Neuronal stem cell (in vitro differentiated cells): ENCODE results near the gene COG1.

Experiments
- DNase-seq: peaks from one replicate; pipeline ENCODE4 v3.0.0-alpha.2; 2013; ENCODE audit warnings: low spot score
- H2AFZ ChIP-seq: one replicate; pipeline ENCODE4 v1.6.1; 2013; ENCODE audit warnings: mild to moderate bottlenecking, low read length, inconsistent platforms
- H2AK5ac ChIP-seq: 2 replicates; pipeline ENCODE4 v1.6.1; 2013; ENCODE audit warnings: low read depth, mild to moderate bottlenecking, inconsistent platforms, low read length, moderate library complexity, mixed read lengths
- H2BK120ac ChIP-seq: 2 replicates; pipeline ENCODE4 v1.6.1; 2013; ENCODE audit warnings: low read depth, mild to moderate bottlenecking, inconsistent platforms, low read length, moderate library complexity, mixed read lengths
- H2BK12ac ChIP-seq: one replicate; pipeline ENCODE4 v1.6.1; 2013; ENCODE audit warnings: low read length, inconsistent platforms
- H2BK15ac ChIP-seq: 2 replicates; pipeline ENCODE4 v1.6.1; 2013; ENCODE audit warnings: mild to moderate bottlenecking, low read length, inconsistent platforms, mixed read lengths
- H2BK5ac ChIP-seq: one replicate; pipeline ENCODE4 v1.6.1; 2013; ENCODE audit warnings: inconsistent platforms, mild to moderate bottlenecking, low read length, moderate library complexity
- H3K14ac ChIP-seq: one replicate; pipeline ENCODE4 v1.6.1; 2013; ENCODE audit warnings: low read length, inconsistent platforms
- H3K18ac ChIP-seq: 2 replicates; pipeline ENCODE4 v1.6.1; 2013; ENCODE audit warnings: low read length, inconsistent platforms
- H3K23ac ChIP-seq: 2 replicates; pipeline ENCODE4 v1.6.1; 2013; ENCODE audit warnings: low read depth, mild to moderate bottlenecking, mixed read lengths, low read length, inconsistent platforms; ENCODE audit not compliant: poor library complexity
- H3K27ac ChIP-seq: replicated peaks from 3 replicates; pipeline ENCODE4 v1.5.1; 2013; ENCODE audit warnings: low read length, inconsistent platforms
- H3K27me3 ChIP-seq, 3 experiments: 2 replicates each; pipeline ENCODE4 v1.6.1; 2013; ENCODE audit warnings: low read length in 3 of 3, mild to moderate bottlenecking in 2 of 3, inconsistent platforms in 1 of 3, low read depth in 1 of 3, mixed read lengths in 1 of 3, moderate library complexity in 1 of 3; ENCODE audit not compliant: control insufficient read depth in 3 of 3, insufficient read depth in 3 of 3
- H3K36me3 ChIP-seq, 2 donors: replicated peaks in 1 of 2; 2 replicates each; pipeline ENCODE4 v1.6.1; 2013; ENCODE audit warnings: low read length in 2 of 2; ENCODE audit not compliant: control insufficient read depth in 2 of 2, insufficient read depth in 2 of 2
- H3K4ac ChIP-seq: 2 replicates; pipeline ENCODE4 v1.6.1; 2013; ENCODE audit warnings: inconsistent platforms, mild to moderate bottlenecking, low read length, moderate library complexity
- H3K4me1 ChIP-seq, 2 donors: 1 replicate in 1 of 2; 2 replicates in 1 of 2; pipeline ENCODE4 v1.6.1; 2013; ENCODE audit warnings: low read length in 2 of 2, low read depth in 1 of 2; ENCODE audit not compliant: control insufficient read depth in 2 of 2, insufficient read depth in 1 of 2
- H3K4me2 ChIP-seq: one replicate; pipeline ENCODE4 v1.6.1; 2013; ENCODE audit warnings: mild to moderate bottlenecking, low read length, inconsistent platforms; ENCODE audit not compliant: insufficient read depth, poor library complexity, severe bottlenecking
- H3K4me3 ChIP-seq, 2 donors: 2 replicates each; pipeline ENCODE4 v1.5.1; 2013; ENCODE audit warnings: low read length in 2 of 2, mild to moderate bottlenecking in 2 of 2, inconsistent platforms in 1 of 2, moderate library complexity in 1 of 2
- H3K79me1 ChIP-seq: one replicate; pipeline ENCODE4 v1.6.1; 2013; ENCODE audit warnings: low read depth, mild to moderate bottlenecking, inconsistent platforms, low read length, moderate library complexity
- H3K9ac ChIP-seq: one replicate; pipeline ENCODE4 v1.6.1; 2013; ENCODE audit warnings: mild to moderate bottlenecking, low read depth, low read length, inconsistent platforms; ENCODE audit not compliant: poor library complexity
- H3K9me3 ChIP-seq, 2 donors: replicated peaks in 1 of 2; 2 replicates each; pipeline versions ENCODE3 to v1.6.1; 2013; ENCODE audit warnings: low read length in 2 of 2, mild to moderate bottlenecking in 2 of 2, inconsistent platforms in 1 of 2, low read depth in 1 of 2, mixed read lengths in 1 of 2, moderate library complexity in 1 of 2; ENCODE audit not compliant: control insufficient read depth in 2 of 2, insufficient read depth in 1 of 2
- H4K8ac ChIP-seq: one replicate; pipeline ENCODE4 v1.6.1; 2013; ENCODE audit warnings: low read depth, mild to moderate bottlenecking, inconsistent platforms, low read length, moderate library complexity
- H4K91ac ChIP-seq: one replicate; pipeline ENCODE4 v1.6.1; 2013; ENCODE audit warnings: low read length, low read depth, mild to moderate bottlenecking, inconsistent platforms; ENCODE audit not compliant: poor library complexity
- WGBS, 2 donors: extraction: QIAGEN DNeasy Blood & Tissue Kit; methylation state at CpG; one replicate each; pipeline ENCODE4 v1.1.7; 2013; ENCODE audit warnings: missing lambda C conversion rate in 2 of 2, mixed read lengths in 1 of 2; ENCODE audit not compliant: insufficient read length in 2 of 2, insufficient replicate concordance in 1 of 2; ENCODE audit errors: extremely low coverage in 2 of 2; 5-methylcytosine and 5-hydroxymethylcytosine counted together

Gene COG1

GRCh38 chr17:73192206-73192893 lies 505 bp upstream of the COG1 start:
- WGBS, 2 donors: no CpG with 5 or more reads among the region's 74 CpGs
- H3K36me3 ChIP-seq: peaks cover 10 to 22% of the 10 kb centered on the region in 2 donors
- H3K14ac ChIP-seq: no peak overlapping the region
- peak overlapping the region; percentile 92 for H3K27ac ChIP-seq
- H3K4me2 ChIP-seq: peak overlapping the region; percentile 73
- no peaks in the 10 kb centered on the region for H3K9me3 ChIP-seq
- H4K8ac ChIP-seq: no peak overlapping the region
- H4K91ac ChIP-seq: no peak overlapping the region
- H3K4me3 ChIP-seq: peak overlapping the region; percentile 88 to 99
- H3K4me1 ChIP-seq: peaks cover 0 to 4% of the 10 kb centered on the region in 2 donors
- H3K9ac ChIP-seq: peak overlapping the region; percentile 90
- peak; percentile 79 for DNase-seq
- no peak overlapping the region for H2BK15ac ChIP-seq
- no peaks in the 10 kb centered on the region for H3K79me1 ChIP-seq
- peak overlapping the region; percentile 85 for H2BK5ac ChIP-seq
- H2BK120ac ChIP-seq: peak overlapping the region; percentile 27
- no peak overlapping the region for H2BK12ac ChIP-seq
- no peak overlapping the region for H3K4ac ChIP-seq
- peak overlapping the region; percentile 92 for H3K18ac ChIP-seq
- no peak overlapping the region for H2AK5ac ChIP-seq
- H2AFZ ChIP-seq: peak overlapping the region; percentile 99
- peak overlapping the region; percentile 63 for H3K23ac ChIP-seq
- H3K27me3 ChIP-seq: no peaks in the 10 kb centered on the region

- Histone ChIP-seq H2BK5ac (no peak overlapping the region), H3K4me3 (no peak overlapping the region)
These were observed 1.8 kb downstream of the COG1 start for GRCh38 chr17:73194514-73195222.

GRCh38 chr17:73196500-73196899 lies 3.6 kb downstream of the COG1 start:
- Histone ChIP-seq H3K4me2 (no peak overlapping the region), H3K18ac (no peak overlapping the region), H2BK120ac (no peak overlapping the region), H2AFZ (no peak overlapping the region), H3K4me3 (no peak overlapping the region), H4K8ac (no peak overlapping the region), H2BK15ac (no peak overlapping the region), H3K79me1 (no peaks in the 10 kb centered on the region), H2BK12ac (no peak overlapping the region), H3K27me3 (no peaks in the 10 kb centered on the region), H3K23ac (no peak overlapping the region), H3K36me3 (peaks cover 43 to 64% of the 10 kb centered on the region in 2 donors), H3K4ac (no peak overlapping the region), H3K4me1 (peaks cover 0 to 4% of the 10 kb centered on the region in 2 donors), H2AK5ac (no peak overlapping the region), H3K14ac (no peak overlapping the region), H3K9ac (no peak overlapping the region), H3K27ac (no peak overlapping the region), H2BK5ac (no peak overlapping the region), H3K9me3 (no peaks in the 10 kb centered on the region), H4K91ac (no peak overlapping the region)
- DNase-seq: no peak
- WGBS, 2 donors: no CpG with 5 or more reads among the region's 13 CpGs

More at GRCh38 chr17:73194514-73195222, 1.8 kb downstream of the COG1 start:
- no CpG with 5 or more reads among the region's 22 CpGs for WGBS, 2 donors
- peaks cover 0 to 4% of the 10 kb centered on the region in 2 donors for H3K4me1 ChIP-seq
- no peak overlapping the region for H3K18ac ChIP-seq
- no peak overlapping the region for H2AFZ ChIP-seq
- no peak overlapping the region for H2AK5ac ChIP-seq
- H3K14ac ChIP-seq: no peak overlapping the region
- no peak overlapping the region for H2BK12ac ChIP-seq
- H3K23ac ChIP-seq: no peak overlapping the region
- no peaks in the 10 kb centered on the region for H3K27me3 ChIP-seq
- no peak overlapping the region for H3K4ac ChIP-seq
- no peak overlapping the region for H3K27ac ChIP-seq
- no peak overlapping the region for H2BK15ac ChIP-seq
- peaks cover 28 to 46% of the 10 kb centered on the region in 2 donors for H3K36me3 ChIP-seq
- no peak for DNase-seq
- no peaks in the 10 kb centered on the region for H3K79me1 ChIP-seq
- no peak overlapping the region for H3K4me2 ChIP-seq
- H3K9ac ChIP-seq: no peak overlapping the region
- H4K91ac ChIP-seq: no peak overlapping the region
- H2BK120ac ChIP-seq: no peak overlapping the region
- H3K9me3 ChIP-seq: no peaks in the 10 kb centered on the region
- no peak overlapping the region for H4K8ac ChIP-seq

- H3K36me3 ChIP-seq: peaks cover 45 to 69% of the 10 kb centered on the region in 2 donors
- H3K27me3 ChIP-seq: no peaks in the 10 kb centered on the region
- no peak overlapping the region for H3K14ac ChIP-seq
- H3K27ac ChIP-seq: no peak overlapping the region
- H3K4ac ChIP-seq: no peak overlapping the region
- no peak overlapping the region for H3K18ac ChIP-seq
- no peak overlapping the region for H2AFZ ChIP-seq
- no peak overlapping the region for H3K9ac ChIP-seq
- H3K4me3 ChIP-seq: no peak overlapping the region
- H3K4me1 ChIP-seq: peaks cover 0 to 3% of the 10 kb centered on the region in 2 donors
- H2BK5ac ChIP-seq: no peak overlapping the region
- H2BK15ac ChIP-seq: no peak overlapping the region
- no peaks in the 10 kb centered on the region for H3K79me1 ChIP-seq
- DNase-seq: no peak
- H4K8ac ChIP-seq: no peak overlapping the region
- no peak overlapping the region for H2BK12ac ChIP-seq
- no peaks in the 10 kb centered on the region for H3K9me3 ChIP-seq
- WGBS, 2 donors: no CpG with 5 or more reads among the region's 5 CpGs
- no peak overlapping the region for H4K91ac ChIP-seq
- no peak overlapping the region for H2AK5ac ChIP-seq
- no peak overlapping the region for H3K23ac ChIP-seq
- no peak overlapping the region for H3K4me2 ChIP-seq
- no peak overlapping the region for H2BK120ac ChIP-seq
These were observed 4.3 kb downstream of the COG1 start for GRCh38 chr17:73197161-73197560.
